Nephron (organoid): ENCODE results near the gene OPRL1.

Experiments
- H3K27ac Mint-ChIP-seq, 3 experiments: 2 replicates each; pipeline ENCODE4 v1.8.0; 2020; ENCODE audit warnings: mixed read lengths in 3 of 3, mild to moderate bottlenecking in 2 of 3, moderate library complexity in 1 of 3
- H3K27me3 Mint-ChIP-seq: 2 replicates; pipeline ENCODE4 v1.8.0; 2021; ENCODE audit warnings: low read depth, mild to moderate bottlenecking, moderate library complexity, mixed read lengths
- H3K36me3 Mint-ChIP-seq: 2 replicates; pipeline ENCODE4 v1.8.0; 2020; ENCODE audit warnings: low read depth, mixed read lengths
- H3K4me1 Mint-ChIP-seq: 2 replicates; pipeline ENCODE4 v1.8.0; 2020; ENCODE audit warnings: mixed read lengths
- H3K4me3 Mint-ChIP-seq, 3 experiments: 2 replicates each; pipeline ENCODE4 v1.8.0; 2020; ENCODE audit warnings: mild to moderate bottlenecking in 3 of 3, mixed read lengths in 3 of 3, moderate library complexity in 2 of 3
- H3K9me3 Mint-ChIP-seq: 2 replicates; pipeline ENCODE4 v1.8.0; 2020; ENCODE audit warnings: mixed read lengths
- CTCF ChIP-seq, 3 experiments: fragments of 200-600 bp; sonication (generic); IDR thresholded peaks; one replicate each; pipeline ENCODE4 v1.5.0; 2021; ENCODE audit warnings: antibody characterized with exemption in 3 of 3; ENCODE audit not compliant: unreplicated experiment in 3 of 3

Gene OPRL1

GRCh38 chr20:64090165-64090564 is 10.3 kb downstream of the OPRL1 start:
- Mint-ChIP-seq H3K9me3 (peaks cover 10% of the 10 kb centered on the region), H3K27ac (no peak overlapping the region), H3K27me3 (peaks cover 53% of the 10 kb centered on the region), H3K4me3 (no peak overlapping the region), H3K4me1 (peaks cover 4% of the 10 kb centered on the region), H3K36me3 (no peaks in the 10 kb centered on the region)
- no peak for TF ChIP-seq CTCF (IDR thresholded peaks at IDR 0.05; ENCODE audit: unreplicated experiment in 3 of 3)

- Mint-ChIP-seq H3K9me3 (peaks cover 10% of the 10 kb centered on the region), H3K27ac (no peak overlapping the region), H3K4me3 (no peak overlapping the region), H3K4me1 (no peaks in the 10 kb centered on the region), H3K36me3 (no peaks in the 10 kb centered on the region), H3K27me3 (peaks cover 41% of the 10 kb centered on the region)
- no peak for TF ChIP-seq CTCF (IDR thresholded peaks at IDR 0.05; ENCODE audit: unreplicated experiment in 3 of 3)
Observed at GRCh38 chr20:64091340-64091739, 11.5 kb downstream of the OPRL1 start.

- peaks cover 39% of the 10 kb centered on the region for H3K27me3 Mint-ChIP-seq
- H3K4me3 Mint-ChIP-seq = no peak overlapping the region
- peaks cover 2% of the 10 kb centered on the region for H3K36me3 Mint-ChIP-seq
- H3K9me3 Mint-ChIP-seq = peaks cover 11% of the 10 kb centered on the region
- H3K27ac Mint-ChIP-seq = no peak overlapping the region
- no peaks in the 10 kb centered on the region for H3K4me1 Mint-ChIP-seq
- TF ChIP-seq CTCF (IDR thresholded peaks at IDR 0.05; ENCODE audit: unreplicated experiment in 3 of 3) = no peak
Observed at GRCh38 chr20:64091770-64092169, 11.9 kb downstream of the OPRL1 start.

GRCh38 chr20:64092258-64093012 is 12.6 kb downstream of the OPRL1 start:
- Mint-ChIP-seq H3K27ac (no peak overlapping the region), H3K4me1 (no peaks in the 10 kb centered on the region), H3K9me3 (peaks cover 13% of the 10 kb centered on the region), H3K36me3 (peaks cover 5% of the 10 kb centered on the region), H3K27me3 (peaks cover 40% of the 10 kb centered on the region), H3K4me3 (peak overlapping the region in 1 of 3 experiments; percentile 28)
- no peak for TF ChIP-seq CTCF (IDR thresholded peaks at IDR 0.05; ENCODE audit: unreplicated experiment in 3 of 3)

GRCh38 chr20:64093013-64093503 is 13.2 kb downstream of the OPRL1 start:
- peaks cover 11% of the 10 kb centered on the region for H3K9me3 Mint-ChIP-seq
- no peaks in the 10 kb centered on the region for H3K4me1 Mint-ChIP-seq
- peaks cover 34% of the 10 kb centered on the region for H3K27me3 Mint-ChIP-seq
- H3K4me3 Mint-ChIP-seq = no peak overlapping the region
- H3K27ac Mint-ChIP-seq = no peak overlapping the region
- no peak for TF ChIP-seq CTCF (IDR thresholded peaks at IDR 0.05; ENCODE audit: unreplicated experiment in 3 of 3)
- H3K36me3 Mint-ChIP-seq = peaks cover 5% of the 10 kb centered on the region

GRCh38 chr20:64095455-64095854 is 15.6 kb downstream of the OPRL1 start:
- TF ChIP-seq CTCF (IDR thresholded peaks at IDR 0.05; ENCODE audit: unreplicated experiment in 3 of 3) = no peak
- H3K9me3 Mint-ChIP-seq = peaks cover 3% of the 10 kb centered on the region
- H3K4me3 Mint-ChIP-seq = no peak overlapping the region
- peaks cover 5% of the 10 kb centered on the region for H3K36me3 Mint-ChIP-seq
- no peaks in the 10 kb centered on the region for H3K4me1 Mint-ChIP-seq
- no peak overlapping the region for H3K27ac Mint-ChIP-seq
- peaks cover 32% of the 10 kb centered on the region for H3K27me3 Mint-ChIP-seq
